Activated CD8-positive, alpha-beta memory T cell treated with anti-CD3 and anti-CD28 coated beads for 4 hours (primary cell): ENCODE data around the gene ING5.

Experiments used
- DNase-seq, 2 donors: peaks; one replicate each; pipeline ENCODE4 v3.0.0-alpha.2; 2020; ENCODE audit warnings: low read depth in 2 of 2

ING5 gene

GRCh38 chr2:241706537-241706936, 4.7 kb downstream of the ING5 start:
- DNase-seq: no peak

GRCh38 chr2:241708879-241709278, 7.0 kb downstream of the ING5 start:
- no peak for DNase-seq

- no peak for DNase-seq
Measured at GRCh38 chr2:241719093-241719492, 17.3 kb downstream of the ING5 start.

GRCh38 chr2:241720099-241720498, 18.3 kb downstream of the ING5 start:
- DNase-seq: no peak

- DNase-seq: no peak
Measured at GRCh38 chr2:241720560-241720959, 18.7 kb downstream of the ING5 start.

- DNase-seq: no peak
Measured at GRCh38 chr2:241721852-241722251, 20.0 kb downstream of the ING5 start.

GRCh38 chr2:241722896-241723454, 21.1 kb downstream of the ING5 start:
- DNase-seq: no peak

- no peak for DNase-seq
Measured at GRCh38 chr2:241724259-241724974, 22.6 kb downstream of the ING5 start.

- DNase-seq: no peak
Measured at GRCh38 chr2:241724975-241725870, 23.4 kb downstream of the ING5 start.

GRCh38 chr2:241726459-241726858, 24.6 kb downstream of the ING5 start:
- no peak for DNase-seq

GRCh38 chr2:241728000-241728399, 26.2 kb downstream of the ING5 start:
- no peak for DNase-seq

GRCh38 chr2:241728627-241729026, 26.8 kb downstream of the ING5 start:
- no peak for DNase-seq

- no peak for DNase-seq
Measured at GRCh38 chr2:241729868-241730267, 28.0 kb downstream of the ING5 start.

- no peak for DNase-seq
Measured at GRCh38 chr2:241730671-241731293, 28.9 kb downstream of the ING5 start.

GRCh38 chr2:241732513-241733186, 30.8 kb downstream of the ING5 start:
- peak in 1 of 2 donors; percentile 27 for DNase-seq

GRCh38 chr2:241733391-241734207, 31.8 kb downstream of the ING5 start:
- DNase-seq: no peak

- DNase-seq: no peak
Measured at GRCh38 chr2:241734208-241734466, 32.3 kb downstream of the ING5 start.

- DNase-seq: peak; percentile 83 to 85
Measured at GRCh38 chr2:241734467-241735208, 32.8 kb downstream of the ING5 start, which contains the start of gene D2HGDH. Gene D2HGDH, plus strand, starts transcription at chr2:241734630. Its CDS starts 595 bp downstream, at chr2:241735225.

GRCh38 chr2:241736111-241736510, 34.3 kb downstream of the ING5 start:
- DNase-seq: no peak

- no peak for DNase-seq
Measured at GRCh38 chr2:241738040-241738686, 36.3 kb downstream of the ING5 start.
